DOHH2 (cell line): Measurements from ENCODE around the gene FAM219A.

Experiments used
- EZH2phosphoT487 ChIP-seq: fragments of 200-600 bp; sonication (generic); IDR thresholded peaks from 2 replicates; pipeline ENCODE4 v1.6.1; 2017; ENCODE audit warnings: borderline replicate concordance, mild to moderate bottlenecking, antibody characterized with exemption, low read length, moderate library complexity, mixed read lengths
- TF ChIP-seq, protein P1 (sequence below): fragments of 200-600 bp; sonication (generic); IDR thresholded peaks from one replicate; pipeline ENCODE4 v1.5.1; 2014; ENCODE audit warnings: antibody characterized with exemption, mild to moderate bottlenecking, low read depth, low read length; ENCODE audit not compliant: poor library complexity, severe bottlenecking

- TF ChIP-seq, protein P1, sequence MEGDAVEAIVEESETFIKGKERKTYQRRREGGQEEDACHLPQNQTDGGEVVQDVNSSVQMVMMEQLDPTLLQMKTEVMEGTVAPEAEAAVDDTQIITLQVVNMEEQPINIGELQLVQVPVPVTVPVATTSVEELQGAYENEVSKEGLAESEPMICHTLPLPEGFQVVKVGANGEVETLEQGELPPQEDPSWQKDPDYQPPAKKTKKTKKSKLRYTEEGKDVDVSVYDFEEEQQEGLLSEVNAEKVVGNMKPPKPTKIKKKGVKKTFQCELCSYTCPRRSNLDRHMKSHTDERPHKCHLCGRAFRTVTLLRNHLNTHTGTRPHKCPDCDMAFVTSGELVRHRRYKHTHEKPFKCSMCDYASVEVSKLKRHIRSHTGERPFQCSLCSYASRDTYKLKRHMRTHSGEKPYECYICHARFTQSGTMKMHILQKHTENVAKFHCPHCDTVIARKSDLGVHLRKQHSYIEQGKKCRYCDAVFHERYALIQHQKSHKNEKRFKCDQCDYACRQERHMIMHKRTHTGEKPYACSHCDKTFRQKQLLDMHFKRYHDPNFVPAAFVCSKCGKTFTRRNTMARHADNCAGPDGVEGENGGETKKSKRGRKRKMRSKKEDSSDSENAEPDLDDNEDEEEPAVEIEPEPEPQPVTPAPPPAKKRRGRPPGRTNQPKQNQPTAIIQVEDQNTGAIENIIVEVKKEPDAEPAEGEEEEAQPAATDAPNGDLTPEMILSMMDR: no peak
- no peak for TF ChIP-seq EZH2phosphoT487
These were observed 61.8 kb downstream of the FAM219A start for GRCh38 chr9:34396276-34397214.
